Measurements from ENCODE around the gene ANTXR2. TPM values are rescaled to one million over a fixed set of nuclear protein-coding genes. Genes with fewer than 3 reads are reported as not detected.

ANTXR2 gene
- total and polyA plus RNA-seq, 2 of the 8 experiments (the other 6 are each of a cell fraction or from before 2014, with no cell fraction given) = 1.1 to 7.5 TPM

DNA sequence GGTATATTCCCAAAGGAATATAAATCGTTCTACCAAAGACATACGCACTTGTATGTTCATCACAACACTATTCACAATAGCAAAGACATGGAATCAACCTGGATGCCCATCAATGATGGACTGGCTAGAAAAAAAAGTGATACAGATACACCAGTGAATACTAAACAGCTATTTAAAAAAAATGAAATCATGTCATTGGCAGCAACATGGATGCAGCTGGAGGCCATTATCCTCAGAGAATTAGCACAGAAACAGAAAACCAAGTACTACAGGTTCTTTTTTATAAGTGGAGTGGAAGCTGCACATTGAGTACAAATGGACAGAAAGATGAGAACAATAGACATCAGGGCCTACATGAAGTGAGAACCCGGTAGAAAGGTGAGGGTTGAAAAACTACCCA is 81.4 kb downstream of the ANTXR2 start:
- Histone ChIP-seq H2BK12ac (ENCODE audit: low read depth, low read length) (no peak overlapping the region), H4K20me1 (replicated peaks in 1 of 2; ENCODE audit: control insufficient read depth in 1 of 2, insufficient read depth in 2 of 2, low read length in 2 of 2) (no peaks in the 10 kb centered on the region), H3K14ac (ENCODE audit: insufficient read length) (no peak overlapping the region), H4K8ac (ENCODE audit: extremely low read depth, insufficient read depth, low read length) (no peak overlapping the region), H3K4me2 (ENCODE audit: insufficient read depth in 1 of 2, low read depth in 2 of 2, low read length in 2 of 2) (no peak overlapping the region), H3K36me3 (ENCODE audit: control insufficient read depth in 2 of 4, insufficient read depth in 4 of 4, low read length in 3 of 4) (no peaks in the 10 kb centered on the region), H3K79me1 (ENCODE audit: low read depth, low read length) (no peaks in the 10 kb centered on the region), H3K56ac (replicated peaks; ENCODE audit: insufficient read length, low read depth, low read length) (no peak overlapping the region), H2BK5ac (ENCODE audit: low read depth, low read length) (no peak overlapping the region), H3K4ac (replicated peaks; ENCODE audit: insufficient read length, low read depth, low read length) (no peak overlapping the region), H3K23me2 (ENCODE audit: low read depth, low read length) (no peaks in the 10 kb centered on the region; the same call in 1 of the 2 replicates), H3K9ac (replicated peaks in 1 of 4; ENCODE audit: extremely low read depth in 1 of 4, low read depth in 3 of 4, low read length in 3 of 4) (no peak overlapping the region), H3K79me2 (ENCODE audit: control insufficient read depth in 1 of 2, insufficient read depth in 2 of 2, low read length in 2 of 2) (no peaks in the 10 kb centered on the region), H3K18ac (ENCODE audit: extremely low read depth, low read length) (no peak overlapping the region), H3K9me3 (ENCODE audit: insufficient read depth in 2 of 2, low read depth in 1 of 2, low read length in 1 of 2) (no peaks in the 10 kb centered on the region), H2BK15ac (ENCODE audit: low read length) (no peak overlapping the region), H3K4me3 (ENCODE audit: extremely low read depth in 1 of 4, insufficient read depth in 2 of 4, low read depth in 3 of 4, low read length in 4 of 4) (no peak overlapping the region), H2AFZ (ENCODE audit: low read length) (no peak overlapping the region), H3K27ac (ENCODE audit: low read depth, low read length) (no peak overlapping the region), H2BK120ac (replicated peaks; ENCODE audit: low read depth, low read length) (no peak overlapping the region), H4K5ac (ENCODE audit: insufficient read length, low read depth, low read length) (no peak overlapping the region), H2BK20ac (ENCODE audit: low read length) (no peak overlapping the region), H2AK5ac (ENCODE audit: low read depth, low read length) (no peak overlapping the region), H3K23ac (ENCODE audit: insufficient read length) (no peak overlapping the region), H3K27me3 (replicated peaks in 1 of 4; ENCODE audit: control insufficient read depth in 3 of 4, extremely low read depth in 1 of 4, insufficient read depth in 3 of 4, low read length in 3 of 4) (no peaks in the 10 kb centered on the region), H4K91ac (replicated peaks; ENCODE audit: insufficient read length, low read length) (no peak overlapping the region), H3K4me1 (replicated peaks in 1 of 4; ENCODE audit: control insufficient read depth in 3 of 4, insufficient read depth in 4 of 4, low read length in 3 of 4) (no peaks in the 10 kb centered on the region)
- 85% methylated on average over 3 of the region's 3 CpGs; no CpG with 5 or more reads in 1 of the 2 experiments for WGBS, 2 experiments (ENCODE audit: extremely low coverage in 1 of 2, insufficient coverage in 1 of 2, insufficient read length in 1 of 2, insufficient replicate concordance in 2 of 2, low coverage in 1 of 2, low lambda C conversion rate in 2 of 2, missing lambda C conversion rate in 1 of 2)
- ChIA-PET POLR2A (ENCODE audit: partially characterized antibody) (no interaction called here), CTCF (ENCODE audit: partially characterized antibody) (no interaction called here)
- DNase-seq (ENCODE audit: low read depth in 1 of 2, low spot score in 2 of 2) (no peak), FAIRE-seq (no peak)
- TF ChIP-seq SIN3A (conservative IDR thresholded peaks at IDR 0.05 in 1 of 2, IDR thresholded peaks at IDR 0.05 in 1 of 2; ENCODE audit: low read depth in 1 of 2, low read length in 2 of 2) (no peak), HDAC6 (IDR thresholded peaks at IDR 0.05; ENCODE audit: low read depth, low read length) (no peak), SAP30 (IDR thresholded peaks at IDR 0.05; ENCODE audit: insufficient read depth, insufficient replicate concordance, low read length) (no peak), SUZ12 (IDR thresholded peaks at IDR 0.05; ENCODE audit: low read length) (no peak), CREB1 (IDR thresholded peaks at IDR 0.05) (no peak), ASH2L (IDR thresholded peaks at IDR 0.05; ENCODE audit: low read length) (no peak), POLR2A (IDR thresholded peaks at IDR 0.05; ENCODE audit: control extremely low read depth in 1 of 2, low read depth in 2 of 2, low read length in 2 of 2) (no peak), BACH1 (IDR thresholded peaks at IDR 0.05; ENCODE audit: low read length) (no peak), HDAC2 (IDR thresholded peaks at IDR 0.05; ENCODE audit: borderline replicate concordance in 1 of 2, low read depth in 2 of 2, low read length in 2 of 2) (no peak), ATF2 (IDR thresholded peaks at IDR 0.05; ENCODE audit: low read length) (no peak), PHF8 (conservative IDR thresholded peaks at IDR 0.05; ENCODE audit: low read depth, low read length) (no peak), SRF (IDR thresholded peaks at IDR 0.05; ENCODE audit: low read depth, low read length) (no peak), POLR2AphosphoS5 (IDR thresholded peaks at IDR 0.05; ENCODE audit: low read depth, low read length) (no peak), SIRT6 (IDR thresholded peaks at IDR 0.05; ENCODE audit: low read length) (no peak)

Measured in H1 (cell line).